B cell (primary cell): ENCODE results near the gene KPNA3. TPM values are rescaled to one million over a fixed set of nuclear protein-coding genes. Genes with fewer than 3 reads are reported as not detected.
"Not testable (repeated sequence)": the region's sequence is repeated elsewhere in the genome, so short reads cannot be mapped to it uniquely, and the experiment has no call there.

Experiments used
- ATAC-seq: fragments of 200-7000 bp; cut with Tn5 transposase; one replicate; pipeline ENCODE4 v1.10.0; 2021; ENCODE audit warnings: low read depth, mild to moderate bottlenecking, moderate number of reproducible peaks, moderate library complexity
- CTCF ChIA-PET: fragments of 350-600 bp; sonication (Branson Sonifier 250); formaldehyde crosslinking; loops from one replicate; lab custom pipeline; 2021; ENCODE audit warnings: antibody characterized with exemption, inconsistent platforms; lab: Charles Lee
- POLR2A ChIA-PET: fragments of 350-600 bp; sonication (Branson Sonifier 250); formaldehyde crosslinking; loops from one replicate; lab custom pipeline; 2021; ENCODE audit warnings: antibody characterized with exemption; lab: Charles Lee
- DNase-seq: peaks from one replicate; pipeline ENCODE4 v3.0.0; 2013
- H2AFZ ChIP-seq: 2 replicates; pipeline ENCODE4 v1.6.1; 2012; ENCODE audit warnings: mild to moderate bottlenecking, low read depth, low read length; ENCODE audit not compliant: insufficient read depth, poor library complexity, severe bottlenecking
- H3K27ac ChIP-seq, 2 donors: 1 replicate in 1 of 2; 2 replicates in 1 of 2; pipeline ENCODE4 v1.5.1; 2012 to 2013; ENCODE audit warnings: low read length in 2 of 2, mild to moderate bottlenecking in 2 of 2, moderate library complexity in 1 of 2
- H3K27me3 ChIP-seq, 4 experiments: fragments of 200-600 bp in 1 of 4; sonication (generic) in 1 of 4; replicated peaks in 1 of 4; 1 replicate in 2 of 4; 2 replicates in 2 of 4; pipeline versions ENCODE4 v1.6.1 to v1.7.0; 2013 to 2016; ENCODE audit warnings: low read length in 3 of 4, mild to moderate bottlenecking in 2 of 4, mixed read lengths in 1 of 4, moderate library complexity in 1 of 4; ENCODE audit not compliant: insufficient read depth in 4 of 4, control insufficient read depth in 3 of 4; ENCODE audit errors: control extremely low read depth in 1 of 4
- H3K36me3 ChIP-seq, 2 experiments: replicated peaks in 1 of 2; 1 replicate in 1 of 2; 2 replicates in 1 of 2; pipeline versions ENCODE4 v1.6.1 to v1.7.1; 2013; ENCODE audit warnings: low read length in 1 of 2; ENCODE audit not compliant: insufficient read depth in 2 of 2, control insufficient read depth in 1 of 2; ENCODE audit errors: control extremely low read depth in 1 of 2, extremely low read depth in 1 of 2
- H3K4me1 ChIP-seq, 2 donors: fragments of 200-600 bp in 1 of 2; sonication (generic) in 1 of 2; 1 replicate in 1 of 2; 2 replicates in 1 of 2; pipeline versions ENCODE4 v1.5.1 to v1.6.1; 2013 to 2017; ENCODE audit warnings: low read length in 2 of 2; ENCODE audit not compliant: control insufficient read depth in 2 of 2, insufficient read depth in 2 of 2
- H3K4me2 ChIP-seq: replicated peaks from 2 replicates; pipeline ENCODE3; 2012; ENCODE audit warnings: mild to moderate bottlenecking, low read depth, low read length; ENCODE audit not compliant: poor library complexity, severe bottlenecking
- H3K4me3 ChIP-seq, 5 experiments: fragments of 200-600 bp in 1 of 5; sonication (generic) in 1 of 5; 1 replicate in 3 of 5; 2 replicates in 2 of 5; pipeline versions ENCODE4 v1.5.1 to v1.7.0; 2011 to 2016; ENCODE audit warnings: low read length in 4 of 5, mild to moderate bottlenecking in 4 of 5, low read depth in 2 of 5, control low read depth in 1 of 5, moderate library complexity in 1 of 5; ENCODE audit not compliant: insufficient read depth in 1 of 5; ENCODE audit errors: control extremely low read depth in 1 of 5, extremely low read depth in 1 of 5
- H3K79me2 ChIP-seq: fragments of 200-600 bp; sonication (generic); one replicate; pipeline ENCODE4 v1.6.0; 2016; ENCODE audit warnings: low read length; ENCODE audit not compliant: control insufficient read depth, insufficient read depth
- H3K9ac ChIP-seq: fragments of 200-600 bp; sonication (generic); 2 replicates; pipeline ENCODE4 v1.6.1; 2017; ENCODE audit warnings: mild to moderate bottlenecking, low read length, moderate library complexity
- H3K9me3 ChIP-seq, 3 donors: one replicate each; pipeline versions ENCODE4 v1.6.1 to v1.7.1; 2013; ENCODE audit warnings: low read length in 2 of 3; ENCODE audit not compliant: control insufficient read depth in 2 of 3, insufficient read depth in 1 of 3; ENCODE audit errors: control extremely low read depth in 1 of 3
- H4K20me1 ChIP-seq: 2 replicates; pipeline ENCODE4 v1.6.0; 2012; ENCODE audit warnings: mild to moderate bottlenecking, low read length; ENCODE audit not compliant: insufficient read depth, control insufficient read depth, poor library complexity, severe bottlenecking
- H3K27ac Mint-ChIP-seq: one replicate; pipeline ENCODE4 v1.8.0; 2021; ENCODE audit warnings: mixed read lengths
- H3K27me3 Mint-ChIP-seq: one replicate; pipeline ENCODE4 v1.8.0; 2021; ENCODE audit warnings: mixed read lengths
- H3K4me1 Mint-ChIP-seq: one replicate; pipeline ENCODE4 v1.8.0; 2021; ENCODE audit warnings: mixed read lengths
- H3K4me3 Mint-ChIP-seq: one replicate; pipeline ENCODE4 v1.8.0; 2021; ENCODE audit warnings: mixed read lengths
- H3K9me3 Mint-ChIP-seq: one replicate; pipeline ENCODE4 v1.8.0; 2022; ENCODE audit warnings: mixed read lengths; ENCODE audit not compliant: insufficient read depth
- CTCF ChIP-seq: fragments of 200-600 bp; IDR thresholded peaks from one replicate; pipeline ENCODE4 v1.8.0; 2022; ENCODE audit warnings: antibody characterized with exemption, mild to moderate bottlenecking
- EZH2 ChIP-seq: IDR thresholded peaks from 2 replicates; pipeline ENCODE4 v1.6.1; 2012; ENCODE audit warnings: borderline replicate concordance, low read depth, mild to moderate bottlenecking, moderate library complexity, low read length; ENCODE audit not compliant: insufficient read depth, poor library complexity, severe bottlenecking
- WGBS: methylation state at CpG from one replicate; pipeline ENCODE4 v1.1.5; 2013; ENCODE audit warnings: missing lambda C conversion rate; ENCODE audit not compliant: insufficient coverage; 5-methylcytosine and 5-hydroxymethylcytosine counted together
- intact Hi-C: fragments of 100-400 bp; cut with micrococcal nuclease; formaldehyde crosslinking; loops from one replicate; pipeline ENCODE4 v1.10.0; 2022
- polyA plus RNA-seq: library from polyadenylated mRNA; depleted of rRNA; stranded (reverse); fragments of >200 nt; gene quantifications from 2 replicates; pipeline ENCODE4 v1.2.3, GENCODE V29; 2012
- total RNA-seq, 2 donors: library from RNA; stranded (reverse); fragments of 120-200 nt in 1 of 2; gene quantifications; 1 replicate in 1 of 2; 2 replicates in 1 of 2; pipeline versions ENCODE4 v1.2.3 to v1.2.4, GENCODE V29; 2013 to 2022

Gene KPNA3
- total and polyA plus RNA-seq, 2 donors (not counting 1 experiment from before 2014, with no cell fraction given), result 7.8 to 19.7 TPM

DNA sequence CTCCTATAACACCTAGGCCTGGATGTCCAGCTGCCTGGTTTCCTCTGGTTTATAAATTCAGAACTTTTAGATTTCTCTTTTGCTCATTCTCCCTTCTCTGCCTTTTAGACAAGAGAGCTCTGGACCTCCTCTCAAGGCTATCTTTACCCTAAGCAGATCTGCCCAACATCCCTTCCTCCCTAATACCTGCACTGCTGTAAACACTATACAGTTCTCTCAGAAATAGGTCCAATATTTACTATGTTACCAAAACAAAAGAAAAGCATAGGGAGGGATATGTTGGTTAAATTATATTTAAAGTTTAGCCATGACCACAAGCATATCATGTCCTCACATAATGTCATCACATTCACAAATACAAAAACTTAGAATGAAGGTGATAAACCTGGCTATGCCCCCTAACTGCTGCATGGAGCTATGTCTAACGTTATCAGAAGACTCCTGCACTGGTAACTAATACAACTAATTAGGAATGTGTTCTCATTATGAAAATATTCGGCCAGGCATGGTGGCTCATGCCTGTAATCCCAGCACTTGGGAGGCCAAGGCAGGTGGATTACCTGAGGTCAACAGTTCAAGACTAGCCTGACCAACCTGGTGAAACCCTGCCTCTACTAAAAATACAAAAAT, 18.0 kb downstream of the KPNA3 start:
- no peaks in the 10 kb centered on the region for H3K4me1 ChIP-seq
- Mint-ChIP-seq H3K27ac (no peak overlapping the region), H3K27me3 (no peaks in the 10 kb centered on the region), H3K4me3 (no peak overlapping the region), H3K4me1 (peaks cover 28% of the 10 kb centered on the region), H3K9me3 (peaks cover 2% of the 10 kb centered on the region)
- DNase-seq (no peak), ATAC-seq (no peak)
- peaks cover 0 to 1% of the 10 kb centered on the region in 2 experiments for H3K36me3 ChIP-seq
- intact Hi-C loops, result no loop called here
- no peak overlapping the region for H3K27ac ChIP-seq
- TF ChIP-seq CTCF, result no peak
- no peak for TF ChIP-seq EZH2
- peaks cover 89% of the 10 kb centered on the region for H3K79me2 ChIP-seq
- H3K27me3 ChIP-seq, result no peaks in the 10 kb centered on the region
- no peak overlapping the region for H2AFZ ChIP-seq
- 100% methylated on average over 1 of the region's 2 CpGs for WGBS
- H3K9ac ChIP-seq, result no peak overlapping the region
- peaks cover 32% of the 10 kb centered on the region for H4K20me1 ChIP-seq
- ChIA-PET CTCF (interaction anchor here (0.6 kb wide), 1 partner anchor 18 kb away, joined by 3 read pairs; no protein-coding TSS in a partner anchor), POLR2A (no interaction called here)
- no peak overlapping the region for H3K4me2 ChIP-seq
- H3K4me3 ChIP-seq, result no peak overlapping the region
- H3K9me3 ChIP-seq, result no peaks in the 10 kb centered on the region

DNA sequence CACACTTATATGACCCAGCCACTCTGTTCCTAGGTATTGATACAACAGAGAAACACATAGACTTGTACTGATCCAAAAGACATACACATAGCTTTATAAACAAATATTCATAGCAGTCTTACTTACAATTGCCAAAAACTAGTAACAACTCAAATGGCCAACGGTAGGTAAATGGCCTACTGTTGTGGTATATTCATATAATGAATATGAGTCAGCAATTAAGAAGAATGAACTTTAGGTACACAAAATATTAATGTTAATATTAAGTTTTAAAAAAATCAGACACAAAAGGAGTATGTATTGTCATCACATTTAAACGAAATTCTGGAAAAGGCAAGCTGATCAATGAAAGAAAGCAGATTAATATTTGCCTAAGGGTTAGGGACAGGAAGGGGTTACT, 19.7 kb downstream of the KPNA3 start:
- H3K36me3 ChIP-seq, result no peaks in the 10 kb centered on the region
- CTCF ChIA-PET, result no interaction called here
- no peak overlapping the region for H3K27ac ChIP-seq
- POLR2A ChIA-PET, result no interaction called here
- intact Hi-C loops, result no loop called here
- DNase-seq (no peak), ATAC-seq (no peak)
- H3K4me2 ChIP-seq, result no peak overlapping the region
- Mint-ChIP-seq H3K27me3 (no peaks in the 10 kb centered on the region), H3K27ac (no peak overlapping the region), H3K4me1 (peaks cover 32% of the 10 kb centered on the region), H3K4me3 (no peak overlapping the region), H3K9me3 (peaks cover 2% of the 10 kb centered on the region)
- no peaks in the 10 kb centered on the region for H3K27me3 ChIP-seq
- H3K4me3 ChIP-seq, result no peak overlapping the region
- WGBS, result no CpG with 5 or more reads among the region's 2 CpGs
- peaks cover 87% of the 10 kb centered on the region for H3K79me2 ChIP-seq
- H3K9ac ChIP-seq, result no peak overlapping the region
- H2AFZ ChIP-seq, result no peak overlapping the region
- H3K9me3 ChIP-seq, result no peaks in the 10 kb centered on the region
- H4K20me1 ChIP-seq, result peaks cover 32% of the 10 kb centered on the region
- H3K4me1 ChIP-seq, result no peaks in the 10 kb centered on the region
- TF ChIP-seq CTCF, result no peak
- TF ChIP-seq EZH2, result no peak

DNA sequence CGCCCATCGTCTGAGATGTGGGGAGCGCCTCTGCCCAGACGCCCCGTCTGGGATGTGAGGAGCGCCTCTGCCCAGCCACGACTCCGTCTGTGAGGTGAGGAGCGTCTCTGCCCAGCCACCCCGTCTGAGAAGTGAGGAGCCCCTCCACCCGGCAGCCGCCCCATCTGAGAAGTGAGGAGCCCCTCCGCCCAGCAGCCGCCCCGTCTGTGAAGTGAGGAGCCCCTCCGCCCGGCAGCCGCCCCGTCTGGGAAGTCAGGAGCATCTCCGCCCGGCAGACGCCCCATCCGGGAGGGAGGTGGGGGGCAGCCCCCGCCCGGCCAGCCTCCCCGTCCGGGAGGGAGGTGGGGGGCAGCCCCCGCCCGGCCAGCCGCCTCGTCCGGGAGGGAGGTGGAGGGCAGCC, 30.7 kb downstream of the KPNA3 start:
- POLR2A ChIA-PET, H3K4me1 ChIP-seq, H3K4me2 ChIP-seq, CTCF ChIA-PET, DNase-seq, H3K27me3 Mint-ChIP-seq, intact Hi-C loops, H3K9ac ChIP-seq, H3K4me3 ChIP-seq, H3K36me3 ChIP-seq, H3K4me3 Mint-ChIP-seq, H3K9me3 Mint-ChIP-seq, H2AFZ ChIP-seq, ATAC-seq, H3K27ac ChIP-seq, H4K20me1 ChIP-seq, H3K27me3 ChIP-seq, H3K27ac Mint-ChIP-seq: not testable (repeated sequence)
- peaks cover 39% of the 10 kb centered on the region for H3K4me1 Mint-ChIP-seq
- peaks cover 60% of the 10 kb centered on the region for H3K79me2 ChIP-seq
- peaks cover 0 to 17% (median 7%) of the 10 kb centered on the region in 3 donors for H3K9me3 ChIP-seq
- 94% methylated on average over 24 of the region's 32 CpGs for WGBS
